HepG2 (cell line): ENCODE data around the gene SIKE1. TPM values are rescaled to one million over a fixed set of nuclear protein-coding genes. Genes with fewer than 3 reads are reported as not detected.

ENCODE experiments used
- CSRNP2 ChIP-seq: sonication (generic); formaldehyde crosslinking; conservative IDR thresholded peaks from 2 replicates; pipeline ENCODE4 v1.8.0; 2022; ENCODE audit warnings: low read depth, missing genetic modification reagents
- ESRRA ChIP-seq: sonication (generic); formaldehyde crosslinking; IDR thresholded peaks from 2 replicates; pipeline ENCODE4 v1.5.1; 2020; ENCODE audit warnings: mild to moderate bottlenecking, low read depth, missing genetic modification reagents
- LBX2 ChIP-seq: sonication (generic); formaldehyde crosslinking; IDR thresholded peaks from 2 replicates; pipeline ENCODE4 v1.5.0; 2020; ENCODE audit warnings: missing genetic modification reagents, mild to moderate bottlenecking, borderline replicate concordance
- MED8 ChIP-seq: sonication (generic); formaldehyde crosslinking; IDR thresholded peaks from 2 replicates; pipeline ENCODE4 v1.8.1; 2023; ENCODE audit warnings: mild to moderate bottlenecking, missing genetic modification reagents; ENCODE audit not compliant: insufficient replicate concordance
- NFATC3 ChIP-seq: sonication (generic); formaldehyde crosslinking; IDR thresholded peaks from 2 replicates; pipeline ENCODE4 v1.5.1; 2020; ENCODE audit warnings: mild to moderate bottlenecking, missing genetic modification reagents
- RAD51 ChIP-seq: fragments of 450-650 bp; IDR thresholded peaks from 2 replicates; pipeline ENCODE4 v1.6.1; 2016; ENCODE audit warnings: borderline replicate concordance
- RBFOX2 ChIP-seq: fragments of 200-400 bp; formaldehyde crosslinking; IDR thresholded peaks from 2 replicates; pipeline ENCODE4 v1.6.1; 2017; ENCODE audit warnings: low read depth, mild to moderate bottlenecking, low read length
- SAP130 ChIP-seq: IDR thresholded peaks from 2 replicates; pipeline ENCODE4 v1.6.1; 2016; ENCODE audit warnings: low read depth
- SP1 ChIP-seq, 2 experiments: fragments of 450-650 bp in 1 of 2; sonication (generic) in 1 of 2; formaldehyde crosslinking in 1 of 2; IDR thresholded peaks; 2 replicates each; pipeline versions ENCODE4 v1.4.0 to v1.6.1; 2016 to 2020; ENCODE audit warnings: missing genetic modification reagents in 1 of 2
- UBTF ChIP-seq: sonication (generic); formaldehyde crosslinking; IDR thresholded peaks from 2 replicates; pipeline ENCODE4 v1.4.0; 2020; ENCODE audit warnings: mild to moderate bottlenecking, missing genetic modification reagents
- ZBTB46 ChIP-seq: sonication (generic); formaldehyde crosslinking; IDR thresholded peaks from 2 replicates; pipeline ENCODE4 v1.4.0; 2020; ENCODE audit warnings: mild to moderate bottlenecking, missing genetic modification reagents, borderline replicate concordance
- ZNF251 ChIP-seq: sonication (generic); formaldehyde crosslinking; IDR thresholded peaks from 2 replicates; pipeline ENCODE4 v1.9.0; 2021; ENCODE audit warnings: mild to moderate bottlenecking, missing genetic modification reagents
- ZNF432 ChIP-seq: sonication (generic); formaldehyde crosslinking; IDR thresholded peaks from 2 replicates; pipeline ENCODE4 v1.5.0; 2020; ENCODE audit warnings: missing genetic modification reagents, mild to moderate bottlenecking, borderline replicate concordance
- ZNF773 ChIP-seq: sonication (generic); formaldehyde crosslinking; IDR thresholded peaks from 2 replicates; pipeline ENCODE4 v1.4.0; 2020; ENCODE audit warnings: missing genetic modification reagents, borderline replicate concordance
- ZNF792 ChIP-seq: IDR thresholded peaks from 2 replicates; pipeline ENCODE4 v1.6.1; 2016
- polyA plus RNA-seq, 8 experiments: library from polyadenylated mRNA; depleted of rRNA in 3 of 8; stranded (reverse) in 7 of 8; unstranded in 1 of 8; fragments of >200 nt; fragmentation: Illumina TruSeq in 4 of 8; extraction: Trizol in 4 of 8; gene quantifications; 2 replicates each; pipeline versions ENCODE4 v1.2.1 to v1.2.3, GENCODE V29; 2011 to 2016; ENCODE audit warnings: low read depth in 4 of 8, missing spikeins in 1 of 8, mixed read lengths in 1 of 8; ENCODE audit not compliant: insufficient read depth in 1 of 8
- total RNA-seq, 5 experiments: library from RNA; depleted of rRNA; stranded (reverse); fragments of >200 nt; fragmentation: Illumina TruSeq; extraction: Trizol; gene quantifications; 2 replicates each; pipeline ENCODE4 v1.2.3, GENCODE V29; 2016; ENCODE audit warnings: low read depth in 1 of 5
- TF ChIP-seq, protein P1 (sequence below): sonication (generic); formaldehyde crosslinking; IDR thresholded peaks from 2 replicates; pipeline ENCODE4 v1.4.0; 2020; ENCODE audit warnings: mild to moderate bottlenecking, missing genetic modification reagents
- TF ChIP-seq, protein P2 (sequence below): sonication (generic); formaldehyde crosslinking; IDR thresholded peaks from 2 replicates; pipeline ENCODE4 v1.4.0; 2020; ENCODE audit warnings: missing genetic modification reagents

SIKE1 gene
- total and polyA plus RNA-seq, 2 of the 13 experiments (the other 11 are each of a cell fraction or from before 2014, with no cell fraction given): 36.5 to 58.4 TPM

DNA sequence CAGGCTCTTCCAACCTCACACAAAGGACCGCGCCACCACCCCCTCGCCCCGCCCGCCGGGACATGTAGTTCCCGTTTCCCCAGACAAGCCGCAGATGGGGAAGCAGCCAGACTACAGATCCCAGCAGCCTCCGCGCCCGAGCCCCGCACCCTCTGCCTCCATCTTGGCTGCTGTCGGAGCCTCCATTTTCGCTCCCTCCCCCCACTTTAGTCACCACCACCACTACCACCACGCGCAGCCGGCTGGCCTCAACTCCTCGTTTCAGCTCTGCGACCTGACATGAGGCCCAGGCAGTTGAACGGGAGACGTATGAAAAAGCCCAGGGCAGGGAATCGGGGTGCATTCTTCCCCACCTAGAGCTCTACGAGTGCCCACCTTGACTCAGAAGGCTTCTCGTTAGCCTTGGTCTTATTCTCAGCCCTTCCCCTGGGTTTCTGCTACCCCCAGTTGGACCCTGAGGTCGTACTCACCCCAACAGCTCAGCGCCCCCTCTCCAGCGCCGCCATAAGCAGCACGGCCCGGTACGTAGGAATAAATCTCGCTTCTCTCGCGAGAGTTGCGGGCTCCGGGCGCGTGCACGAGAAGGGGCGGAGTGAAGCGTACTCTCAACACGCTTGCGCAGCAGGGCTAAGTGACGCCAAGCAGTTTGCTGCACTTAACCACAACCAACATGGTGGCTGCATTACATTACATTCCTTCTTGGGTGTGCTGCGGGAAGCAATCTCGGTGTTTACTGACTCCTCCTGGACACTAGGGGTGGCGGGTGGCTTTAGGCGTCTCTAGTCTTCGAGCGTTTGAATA, 22.8 kb downstream of the SIKE1 start, which contains the start of gene CSDE1 (continued):
- TF ChIP-seq NFATC3 (CRISPR knock-in tag) (peak; percentile 82; the same call in 1 of the 2 replicates), ZNF251 (no peak), SAP130 (CRISPR knock-in tag) (peak; percentile 71), LBX2 (CRISPR knock-in tag) (0 out of 2 replicates have a peak, but pooled peaks have one; percentile 81), ZBTB46 (CRISPR knock-in tag) (no peak), ZNF432 (CRISPR knock-in tag) (no peak), RBFOX2 (peak; percentile 86), ESRRA (no peak; the same call in 1 of the 2 replicates), UBTF (CRISPR knock-in tag) (peak; percentile 66), ZNF773 (CRISPR knock-in tag) (no peak), SP1 (IDR thresholded peaks at IDR 0.05) (peak; percentile 34; the same call in 1 of the 2 replicates), SP1 (CRISPR knock-in tag; IDR thresholded peaks at IDR 0.05) (peak; percentile 79), ZNF792 (CRISPR knock-in tag) (peak; percentile 54), CSRNP2 (no peak), MED8 (CRISPR knock-in tag) (no peak), RAD51 (no peak)
- TF ChIP-seq, protein P1, sequence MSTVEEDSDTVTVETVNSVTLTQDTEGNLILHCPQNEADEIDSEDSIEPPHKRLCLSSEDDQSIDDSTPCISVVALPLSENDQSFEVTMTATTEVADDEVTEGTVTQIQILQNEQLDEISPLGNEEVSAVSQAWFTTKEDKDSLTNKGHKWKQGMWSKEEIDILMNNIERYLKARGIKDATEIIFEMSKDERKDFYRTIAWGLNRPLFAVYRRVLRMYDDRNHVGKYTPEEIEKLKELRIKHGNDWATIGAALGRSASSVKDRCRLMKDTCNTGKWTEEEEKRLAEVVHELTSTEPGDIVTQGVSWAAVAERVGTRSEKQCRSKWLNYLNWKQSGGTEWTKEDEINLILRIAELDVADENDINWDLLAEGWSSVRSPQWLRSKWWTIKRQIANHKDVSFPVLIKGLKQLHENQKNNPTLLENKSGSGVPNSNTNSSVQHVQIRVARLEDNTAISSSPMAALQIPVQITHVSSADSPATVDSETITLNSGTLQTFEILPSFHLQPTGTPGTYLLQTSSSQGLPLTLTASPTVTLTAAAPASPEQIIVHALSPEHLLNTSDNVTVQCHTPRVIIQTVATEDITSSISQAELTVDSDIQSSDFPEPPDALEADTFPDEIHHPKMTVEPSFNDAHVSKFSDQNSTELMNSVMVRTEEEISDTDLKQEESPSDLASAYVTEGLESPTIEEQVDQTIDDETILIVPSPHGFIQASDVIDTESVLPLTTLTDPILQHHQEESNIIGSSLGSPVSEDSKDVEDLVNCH (CRISPR knock-in tag): no peak
- TF ChIP-seq, protein P2, sequence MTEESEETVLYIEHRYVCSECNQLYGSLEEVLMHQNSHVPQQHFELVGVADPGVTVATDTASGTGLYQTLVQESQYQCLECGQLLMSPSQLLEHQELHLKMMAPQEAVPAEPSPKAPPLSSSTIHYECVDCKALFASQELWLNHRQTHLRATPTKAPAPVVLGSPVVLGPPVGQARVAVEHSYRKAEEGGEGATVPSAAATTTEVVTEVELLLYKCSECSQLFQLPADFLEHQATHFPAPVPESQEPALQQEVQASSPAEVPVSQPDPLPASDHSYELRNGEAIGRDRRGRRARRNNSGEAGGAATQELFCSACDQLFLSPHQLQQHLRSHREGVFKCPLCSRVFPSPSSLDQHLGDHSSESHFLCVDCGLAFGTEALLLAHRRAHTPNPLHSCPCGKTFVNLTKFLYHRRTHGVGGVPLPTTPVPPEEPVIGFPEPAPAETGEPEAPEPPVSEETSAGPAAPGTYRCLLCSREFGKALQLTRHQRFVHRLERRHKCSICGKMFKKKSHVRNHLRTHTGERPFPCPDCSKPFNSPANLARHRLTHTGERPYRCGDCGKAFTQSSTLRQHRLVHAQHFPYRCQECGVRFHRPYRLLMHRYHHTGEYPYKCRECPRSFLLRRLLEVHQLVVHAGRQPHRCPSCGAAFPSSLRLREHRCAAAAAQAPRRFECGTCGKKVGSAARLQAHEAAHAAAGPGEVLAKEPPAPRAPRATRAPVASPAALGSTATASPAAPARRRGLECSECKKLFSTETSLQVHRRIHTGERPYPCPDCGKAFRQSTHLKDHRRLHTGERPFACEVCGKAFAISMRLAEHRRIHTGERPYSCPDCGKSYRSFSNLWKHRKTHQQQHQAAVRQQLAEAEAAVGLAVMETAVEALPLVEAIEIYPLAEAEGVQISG: peak; percentile 74
